Neuronal stem cell (in vitro differentiated cells): Measurements from ENCODE around the gene CACNA1A.

ENCODE experiments used
- DNase-seq: peaks from one replicate; pipeline ENCODE4 v3.0.0-alpha.2; 2013; ENCODE audit warnings: low spot score
- H2AFZ ChIP-seq: one replicate; pipeline ENCODE4 v1.6.1; 2013; ENCODE audit warnings: mild to moderate bottlenecking, low read length, inconsistent platforms
- H2AK5ac ChIP-seq: 2 replicates; pipeline ENCODE4 v1.6.1; 2013; ENCODE audit warnings: low read depth, mild to moderate bottlenecking, inconsistent platforms, low read length, moderate library complexity, mixed read lengths
- H2BK120ac ChIP-seq: 2 replicates; pipeline ENCODE4 v1.6.1; 2013; ENCODE audit warnings: low read depth, mild to moderate bottlenecking, inconsistent platforms, low read length, moderate library complexity, mixed read lengths
- H2BK12ac ChIP-seq: one replicate; pipeline ENCODE4 v1.6.1; 2013; ENCODE audit warnings: low read length, inconsistent platforms
- H2BK15ac ChIP-seq: 2 replicates; pipeline ENCODE4 v1.6.1; 2013; ENCODE audit warnings: mild to moderate bottlenecking, low read length, inconsistent platforms, mixed read lengths
- H2BK5ac ChIP-seq: one replicate; pipeline ENCODE4 v1.6.1; 2013; ENCODE audit warnings: inconsistent platforms, mild to moderate bottlenecking, low read length, moderate library complexity
- H3K14ac ChIP-seq: one replicate; pipeline ENCODE4 v1.6.1; 2013; ENCODE audit warnings: low read length, inconsistent platforms
- H3K18ac ChIP-seq: 2 replicates; pipeline ENCODE4 v1.6.1; 2013; ENCODE audit warnings: low read length, inconsistent platforms
- H3K23ac ChIP-seq: 2 replicates; pipeline ENCODE4 v1.6.1; 2013; ENCODE audit warnings: low read depth, mild to moderate bottlenecking, mixed read lengths, low read length, inconsistent platforms; ENCODE audit not compliant: poor library complexity
- H3K27ac ChIP-seq: replicated peaks from 3 replicates; pipeline ENCODE4 v1.5.1; 2013; ENCODE audit warnings: low read length, inconsistent platforms
- H3K27me3 ChIP-seq, 3 experiments: 2 replicates each; pipeline ENCODE4 v1.6.1; 2013; ENCODE audit warnings: low read length in 3 of 3, mild to moderate bottlenecking in 2 of 3, inconsistent platforms in 1 of 3, low read depth in 1 of 3, mixed read lengths in 1 of 3, moderate library complexity in 1 of 3; ENCODE audit not compliant: control insufficient read depth in 3 of 3, insufficient read depth in 3 of 3
- H3K36me3 ChIP-seq, 2 donors: replicated peaks in 1 of 2; 2 replicates each; pipeline ENCODE4 v1.6.1; 2013; ENCODE audit warnings: low read length in 2 of 2; ENCODE audit not compliant: control insufficient read depth in 2 of 2, insufficient read depth in 2 of 2
- H3K4ac ChIP-seq: 2 replicates; pipeline ENCODE4 v1.6.1; 2013; ENCODE audit warnings: inconsistent platforms, mild to moderate bottlenecking, low read length, moderate library complexity
- H3K4me1 ChIP-seq, 2 donors: 1 replicate in 1 of 2; 2 replicates in 1 of 2; pipeline ENCODE4 v1.6.1; 2013; ENCODE audit warnings: low read length in 2 of 2, low read depth in 1 of 2; ENCODE audit not compliant: control insufficient read depth in 2 of 2, insufficient read depth in 1 of 2
- H3K4me2 ChIP-seq: one replicate; pipeline ENCODE4 v1.6.1; 2013; ENCODE audit warnings: mild to moderate bottlenecking, low read length, inconsistent platforms; ENCODE audit not compliant: insufficient read depth, poor library complexity, severe bottlenecking
- H3K4me3 ChIP-seq, 2 donors: 2 replicates each; pipeline ENCODE4 v1.5.1; 2013; ENCODE audit warnings: low read length in 2 of 2, mild to moderate bottlenecking in 2 of 2, inconsistent platforms in 1 of 2, moderate library complexity in 1 of 2
- H3K79me1 ChIP-seq: one replicate; pipeline ENCODE4 v1.6.1; 2013; ENCODE audit warnings: low read depth, mild to moderate bottlenecking, inconsistent platforms, low read length, moderate library complexity
- H3K9ac ChIP-seq: one replicate; pipeline ENCODE4 v1.6.1; 2013; ENCODE audit warnings: mild to moderate bottlenecking, low read depth, low read length, inconsistent platforms; ENCODE audit not compliant: poor library complexity
- H3K9me3 ChIP-seq, 2 donors: replicated peaks in 1 of 2; 2 replicates each; pipeline versions ENCODE3 to v1.6.1; 2013; ENCODE audit warnings: low read length in 2 of 2, mild to moderate bottlenecking in 2 of 2, inconsistent platforms in 1 of 2, low read depth in 1 of 2, mixed read lengths in 1 of 2, moderate library complexity in 1 of 2; ENCODE audit not compliant: control insufficient read depth in 2 of 2, insufficient read depth in 1 of 2
- H4K8ac ChIP-seq: one replicate; pipeline ENCODE4 v1.6.1; 2013; ENCODE audit warnings: low read depth, mild to moderate bottlenecking, inconsistent platforms, low read length, moderate library complexity
- H4K91ac ChIP-seq: one replicate; pipeline ENCODE4 v1.6.1; 2013; ENCODE audit warnings: low read length, low read depth, mild to moderate bottlenecking, inconsistent platforms; ENCODE audit not compliant: poor library complexity
- WGBS, 2 donors: extraction: QIAGEN DNeasy Blood & Tissue Kit; methylation state at CpG; one replicate each; pipeline ENCODE4 v1.1.7; 2013; ENCODE audit warnings: missing lambda C conversion rate in 2 of 2, mixed read lengths in 1 of 2; ENCODE audit not compliant: insufficient read length in 2 of 2, insufficient replicate concordance in 1 of 2; ENCODE audit errors: extremely low coverage in 2 of 2; 5-methylcytosine and 5-hydroxymethylcytosine counted together

Gene CACNA1A

GRCh38 chr19:13220847-13221246, 285.4 kb downstream of the CACNA1A start:
- Histone ChIP-seq H2AFZ (no peak overlapping the region), H3K36me3 (no peaks in the 10 kb centered on the region), H2BK5ac (no peak overlapping the region), H2AK5ac (no peak overlapping the region), H3K23ac (no peak overlapping the region), H3K4me2 (no peak overlapping the region), H2BK12ac (no peak overlapping the region), H3K4ac (no peak overlapping the region), H3K27ac (no peak overlapping the region), H3K27me3 (peaks cover 0 to 4% (median 0%) of the 10 kb centered on the region in 3 experiments), H4K91ac (no peak overlapping the region), H3K9ac (no peak overlapping the region), H3K14ac (no peak overlapping the region), H2BK15ac (no peak overlapping the region), H2BK120ac (no peak overlapping the region), H3K4me1 (peaks cover 4 to 13% of the 10 kb centered on the region in 2 donors), H3K18ac (no peak overlapping the region), H3K9me3 (no peaks in the 10 kb centered on the region), H3K4me3 (no peak overlapping the region), H4K8ac (no peak overlapping the region), H3K79me1 (no peaks in the 10 kb centered on the region)
- WGBS, 2 donors: no CpG with 5 or more reads among the region's 2 CpGs
- no peak for DNase-seq

GRCh38 chr19:13215572-13216380, 290.5 kb downstream of the CACNA1A start:
- H4K91ac ChIP-seq: no peak overlapping the region
- H3K36me3 ChIP-seq: peaks cover 0 to 4% of the 10 kb centered on the region in 2 donors
- H3K4me1 ChIP-seq: peaks cover 4 to 9% of the 10 kb centered on the region in 2 donors
- no peak overlapping the region for H3K18ac ChIP-seq
- no peak overlapping the region for H3K27ac ChIP-seq
- H3K27me3 ChIP-seq: no peaks in the 10 kb centered on the region
- no CpG with 5 or more reads among the region's 19 CpGs for WGBS, 2 donors
- DNase-seq: no peak
- no peak overlapping the region for H3K4ac ChIP-seq
- no peak overlapping the region for H2BK120ac ChIP-seq
- peak overlapping the region; percentile 16 for H3K9ac ChIP-seq
- no peak overlapping the region for H2BK12ac ChIP-seq
- H3K14ac ChIP-seq: no peak overlapping the region
- H3K9me3 ChIP-seq: peaks cover 0 to 2% of the 10 kb centered on the region in 2 donors
- peaks cover 1% of the 10 kb centered on the region for H3K79me1 ChIP-seq
- no peak overlapping the region for H2BK5ac ChIP-seq
- H3K4me2 ChIP-seq: peak overlapping the region; percentile 14
- no peak overlapping the region for H3K4me3 ChIP-seq
- H3K23ac ChIP-seq: no peak overlapping the region
- no peak overlapping the region for H2BK15ac ChIP-seq
- no peak overlapping the region for H2AFZ ChIP-seq
- H2AK5ac ChIP-seq: no peak overlapping the region
- no peak overlapping the region for H4K8ac ChIP-seq

GRCh38 chr19:13214036-13214730, 292.1 kb downstream of the CACNA1A start:
- Histone ChIP-seq H3K4ac (no peak overlapping the region), H3K79me1 (peaks cover 1% of the 10 kb centered on the region), H3K18ac (no peak overlapping the region), H3K27ac (no peak overlapping the region), H2BK120ac (no peak overlapping the region), H4K91ac (no peak overlapping the region), H3K9me3 (peaks cover 0 to 2% of the 10 kb centered on the region in 2 donors), H2BK5ac (no peak overlapping the region), H2BK15ac (no peak overlapping the region), H3K14ac (no peak overlapping the region), H4K8ac (no peak overlapping the region), H3K4me1 (peaks cover 4 to 20% of the 10 kb centered on the region in 2 donors), H3K27me3 (no peaks in the 10 kb centered on the region), H3K4me3 (no peak overlapping the region), H2AK5ac (no peak overlapping the region), H3K23ac (no peak overlapping the region), H3K36me3 (peaks cover 0 to 4% of the 10 kb centered on the region in 2 donors), H2BK12ac (no peak overlapping the region), H2AFZ (no peak overlapping the region), H3K9ac (no peak overlapping the region), H3K4me2 (no peak overlapping the region)
- DNase-seq: no peak
- WGBS, 2 donors: no CpG with 5 or more reads among the region's 19 CpGs

DNA sequence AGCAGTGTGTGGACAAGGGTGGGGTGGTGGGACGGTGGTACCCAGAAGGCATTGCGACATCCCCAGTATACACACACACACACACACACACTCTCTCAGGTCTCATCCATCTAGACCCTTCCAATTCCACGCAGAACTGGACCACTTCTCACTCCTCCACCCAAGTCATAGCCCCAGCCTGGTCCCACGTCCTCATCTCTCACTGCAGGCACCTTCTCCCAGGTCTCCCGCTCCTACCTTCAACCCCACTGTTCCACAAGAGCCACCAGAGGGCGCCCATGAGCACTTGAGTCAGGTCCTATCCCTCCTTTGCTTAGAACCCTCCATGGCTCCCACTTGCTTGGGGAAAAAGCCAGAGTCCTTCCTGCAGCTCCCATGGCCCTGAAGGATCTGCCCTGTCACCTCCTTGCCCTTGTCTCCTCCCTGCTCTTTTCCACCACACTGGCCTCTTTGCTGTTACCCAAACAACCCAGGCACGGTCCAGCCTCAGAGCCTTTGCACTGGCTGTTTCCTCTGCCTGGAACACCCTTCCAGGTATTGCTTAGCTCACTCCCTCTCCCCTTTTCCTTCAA, 293.4 kb downstream of the CACNA1A start:
- Histone ChIP-seq H2BK15ac (peak overlapping the region; percentile 18), H3K4me1 (peaks cover 4 to 23% of the 10 kb centered on the region in 2 donors), H3K27ac (no peak overlapping the region), H2AFZ (no peak overlapping the region), H3K9ac (no peak overlapping the region), H3K79me1 (peaks cover 1% of the 10 kb centered on the region), H3K27me3 (no peaks in the 10 kb centered on the region), H3K23ac (no peak overlapping the region), H3K18ac (no peak overlapping the region), H4K91ac (no peak overlapping the region), H3K9me3 (peaks cover 0 to 2% of the 10 kb centered on the region in 2 donors), H2BK120ac (no peak overlapping the region), H3K4ac (no peak overlapping the region), H2AK5ac (peak overlapping the region; percentile 86), H2BK5ac (no peak overlapping the region), H3K14ac (no peak overlapping the region), H4K8ac (no peak overlapping the region), H3K4me3 (no peak overlapping the region), H3K4me2 (no peak overlapping the region), H2BK12ac (no peak overlapping the region), H3K36me3 (peaks cover 0 to 4% of the 10 kb centered on the region in 2 donors)
- WGBS, 2 donors: no CpG with 5 or more reads among the region's 7 CpGs
- no peak for DNase-seq
